Colonic mucosa (tissue), 4 donors: ENCODE results near the gene OTUD7B. TPM values are rescaled to one million over a fixed set of nuclear protein-coding genes. Genes with fewer than 3 reads are reported as not detected.

Source experiments
- DNase-seq: peaks from one replicate; pipeline ENCODE4 v3.0.0-alpha.2; 2020
- H3K27ac ChIP-seq: fragments of 200-600 bp; one replicate; pipeline ENCODE4 v1.8.0; 2021
- H3K27me3 ChIP-seq: fragments of 200-600 bp; one replicate; pipeline ENCODE4 v1.8.0; 2021
- H3K36me3 ChIP-seq: fragments of 200-600 bp; one replicate; pipeline ENCODE4 v1.8.0; 2021
- H3K4me1 ChIP-seq: fragments of 200-600 bp; one replicate; pipeline ENCODE4 v1.8.0; 2021; ENCODE audit warnings: mild to moderate bottlenecking
- H3K4me3 ChIP-seq: fragments of 200-600 bp; one replicate; pipeline ENCODE4 v1.8.0; 2021
- H3K9ac ChIP-seq, 2 donors: one replicate each; pipeline ENCODE4 v1.7.0; 2013; ENCODE audit warnings: control low read depth in 2 of 2, low read depth in 2 of 2, low read length in 2 of 2
- H3K9me3 ChIP-seq: fragments of 200-600 bp; one replicate; pipeline ENCODE4 v1.8.0; 2021
- CTCF ChIP-seq: fragments of 200-600 bp; IDR thresholded peaks from one replicate; pipeline ENCODE4 v1.8.0; 2022; ENCODE audit warnings: antibody characterized with exemption, mild to moderate bottlenecking
- intact Hi-C: fragments of 100-400 bp; cut with DNase I; formaldehyde crosslinking; loops from one replicate; pipeline ENCODE4 v1.14.1; 2022
- total RNA-seq, 2 donors: library from RNA; stranded (reverse); fragmentation: NEBNext Ultra II Directional in 1 of 2; extraction: Animal tissue kit (Norgen Biotek cat#: 25700) in 1 of 2; gene quantifications; one replicate each; pipeline ENCODE4 v1.2.1, GENCODE V29; 2021
- donor health status: healthy.
- donor health status: DM: no; HTN: no; CAD: no.
- donor health status: DM: no; HTN: no; CAD: no.

OTUD7B gene
- total RNA-seq, 2 donors from 2014 or later, result 33.7 to 38.7 TPM

- TF ChIP-seq CTCF, result no peak
- Histone ChIP-seq H3K27ac (no peak overlapping the region), H3K9ac (no peak overlapping the region), H3K36me3 (no peaks in the 10 kb centered on the region), H3K4me3 (no peak overlapping the region), H3K27me3 (no peaks in the 10 kb centered on the region), H3K9me3 (no peaks in the 10 kb centered on the region), H3K4me1 (no peaks in the 10 kb centered on the region)
- intact Hi-C loops, result no loop called here
- DNase-seq, result no peak
These were observed 40.5 kb upstream of the OTUD7B start for GRCh38 chr1:150051089-150051373.

- no peak for TF ChIP-seq CTCF
- no peaks in the 10 kb centered on the region for H3K9me3 ChIP-seq
- H3K4me1 ChIP-seq, result no peaks in the 10 kb centered on the region
- H3K36me3 ChIP-seq, result no peaks in the 10 kb centered on the region
- intact Hi-C loops, result no loop called here
- no peak overlapping the region for H3K9ac ChIP-seq
- H3K27ac ChIP-seq, result no peak overlapping the region
- H3K27me3 ChIP-seq, result no peaks in the 10 kb centered on the region
- DNase-seq, result no peak
- H3K4me3 ChIP-seq, result no peak overlapping the region
These were observed 39.4 kb upstream of the OTUD7B start for GRCh38 chr1:150049926-150050325.

GRCh38 chr1:150034336-150034735 lies 23.8 kb upstream of the OTUD7B start:
- H3K27me3 ChIP-seq, result no peaks in the 10 kb centered on the region
- no peak overlapping the region for H3K4me3 ChIP-seq
- H3K9me3 ChIP-seq, result no peaks in the 10 kb centered on the region
- intact Hi-C loops, result no loop called here
- DNase-seq, result no peak
- H3K9ac ChIP-seq, result no peak overlapping the region
- no peak for TF ChIP-seq CTCF
- H3K4me1 ChIP-seq, result no peaks in the 10 kb centered on the region
- H3K27ac ChIP-seq, result no peak overlapping the region
- no peaks in the 10 kb centered on the region for H3K36me3 ChIP-seq

- no peak for DNase-seq
- no peak overlapping the region for H3K27ac ChIP-seq
- H3K4me1 ChIP-seq, result no peaks in the 10 kb centered on the region
- H3K9ac ChIP-seq, result no peak overlapping the region
- no peak overlapping the region for H3K4me3 ChIP-seq
- intact Hi-C loops, result no loop called here
- no peaks in the 10 kb centered on the region for H3K27me3 ChIP-seq
- H3K36me3 ChIP-seq, result no peaks in the 10 kb centered on the region
- H3K9me3 ChIP-seq, result no peaks in the 10 kb centered on the region
- no peak for TF ChIP-seq CTCF
These were observed 17.8 kb upstream of the OTUD7B start for GRCh38 chr1:150028322-150028721.

- Histone ChIP-seq H3K4me3 (no peak overlapping the region), H3K27ac (no peak overlapping the region), H3K9ac (no peak overlapping the region), H3K36me3 (no peaks in the 10 kb centered on the region), H3K9me3 (no peaks in the 10 kb centered on the region), H3K4me1 (no peaks in the 10 kb centered on the region), H3K27me3 (no peaks in the 10 kb centered on the region)
- DNase-seq, result no peak
- intact Hi-C loops, result no loop called here
- no peak for TF ChIP-seq CTCF
These were observed 13.6 kb upstream of the OTUD7B start for GRCh38 chr1:150024156-150024555.

GRCh38 chr1:150022357-150022756 lies 11.8 kb upstream of the OTUD7B start:
- intact Hi-C loops, result no loop called here
- no peak for TF ChIP-seq CTCF
- no peaks in the 10 kb centered on the region for H3K36me3 ChIP-seq
- H3K9ac ChIP-seq, result no peak overlapping the region
- H3K27ac ChIP-seq, result no peak overlapping the region
- no peak for DNase-seq
- no peaks in the 10 kb centered on the region for H3K4me1 ChIP-seq
- H3K9me3 ChIP-seq, result no peaks in the 10 kb centered on the region
- no peak overlapping the region for H3K4me3 ChIP-seq
- H3K27me3 ChIP-seq, result no peaks in the 10 kb centered on the region
